Measurements from ENCODE around the gene GPC3.

DNA sequence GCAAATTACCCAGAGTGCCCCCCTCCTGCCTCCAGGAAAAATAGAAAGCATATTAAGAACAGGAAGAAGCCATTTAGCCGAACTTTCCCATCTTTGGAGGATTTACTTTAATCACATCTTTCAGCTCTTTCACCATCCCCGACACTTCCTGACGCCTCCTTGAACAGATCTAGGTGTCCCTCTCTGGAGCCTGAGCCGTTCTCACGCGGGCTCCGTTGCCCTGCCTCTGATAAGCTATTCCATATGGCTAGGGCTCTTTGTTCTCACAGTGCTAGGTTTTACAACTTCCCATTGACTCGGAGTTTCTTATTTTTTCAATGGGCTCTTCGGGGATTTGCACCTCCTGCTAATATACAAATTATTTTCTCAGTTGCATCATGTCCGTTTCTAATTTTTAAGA lies 488.0 kb downstream of the GPC3 start:
- TF ChIP-seq, protein P1, sequence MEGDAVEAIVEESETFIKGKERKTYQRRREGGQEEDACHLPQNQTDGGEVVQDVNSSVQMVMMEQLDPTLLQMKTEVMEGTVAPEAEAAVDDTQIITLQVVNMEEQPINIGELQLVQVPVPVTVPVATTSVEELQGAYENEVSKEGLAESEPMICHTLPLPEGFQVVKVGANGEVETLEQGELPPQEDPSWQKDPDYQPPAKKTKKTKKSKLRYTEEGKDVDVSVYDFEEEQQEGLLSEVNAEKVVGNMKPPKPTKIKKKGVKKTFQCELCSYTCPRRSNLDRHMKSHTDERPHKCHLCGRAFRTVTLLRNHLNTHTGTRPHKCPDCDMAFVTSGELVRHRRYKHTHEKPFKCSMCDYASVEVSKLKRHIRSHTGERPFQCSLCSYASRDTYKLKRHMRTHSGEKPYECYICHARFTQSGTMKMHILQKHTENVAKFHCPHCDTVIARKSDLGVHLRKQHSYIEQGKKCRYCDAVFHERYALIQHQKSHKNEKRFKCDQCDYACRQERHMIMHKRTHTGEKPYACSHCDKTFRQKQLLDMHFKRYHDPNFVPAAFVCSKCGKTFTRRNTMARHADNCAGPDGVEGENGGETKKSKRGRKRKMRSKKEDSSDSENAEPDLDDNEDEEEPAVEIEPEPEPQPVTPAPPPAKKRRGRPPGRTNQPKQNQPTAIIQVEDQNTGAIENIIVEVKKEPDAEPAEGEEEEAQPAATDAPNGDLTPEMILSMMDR (conservative IDR thresholded peaks at IDR 0.05; ENCODE audit: low read depth, low read length), result no peak
- no peak for TF ChIP-seq POLR2A (IDR thresholded peaks at IDR 0.05; ENCODE audit: low read depth, low read length)
- TF ChIP-seq SMC3 (IDR thresholded peaks at IDR 0.05; ENCODE audit: low read depth, low read length), result no peak
- no peak for TF ChIP-seq FOS (IDR thresholded peaks at IDR 0.05; ENCODE audit: low read depth, low read length)

Data from IMR-90 (cell line).